GM23338 (cell line): Measurements from ENCODE around the gene TWSG1. TPM values are rescaled to one million over a fixed set of nuclear protein-coding genes. Genes with fewer than 3 reads are reported as not detected.

Source experiments
- ATAC-seq: fragments of 200-7000 bp; cut with Tn5 transposase; 3 replicates; pipeline ENCODE4 v1.9.1; 2020
- DNase-seq: peaks from one replicate; pipeline ENCODE4 v3.0.0-alpha.2; 2015; ENCODE audit warnings: low spot score
- H2AFZ ChIP-seq: fragments of 200-600 bp; sonication (generic); 2 replicates; pipeline ENCODE4 v1.8.0; 2016; ENCODE audit warnings: antibody characterized with exemption, mild to moderate bottlenecking, moderate library complexity
- H3F3A ChIP-seq: fragments of 200-600 bp; sonication (generic); replicated peaks from 2 replicates; pipeline ENCODE4 v1.8.0; 2017; ENCODE audit warnings: antibody characterized with exemption, mixed run types, low read depth
- H3K27ac ChIP-seq: fragments of 200-600 bp; sonication (generic); 2 replicates; pipeline ENCODE4 v1.6.1; 2016; ENCODE audit warnings: low read depth
- H3K27me3 ChIP-seq: fragments of 200-600 bp; sonication (generic); 2 replicates; pipeline ENCODE4 v1.8.0; 2016; ENCODE audit warnings: mild to moderate bottlenecking, mixed run types, moderate library complexity; ENCODE audit not compliant: insufficient read depth
- H3K36me3 ChIP-seq: fragments of 200-600 bp; sonication (generic); 2 replicates; pipeline ENCODE4 v1.8.0; 2016; ENCODE audit warnings: mild to moderate bottlenecking; ENCODE audit not compliant: insufficient read depth
- H3K4me1 ChIP-seq: fragments of 200-600 bp; sonication (generic); 2 replicates; pipeline ENCODE4 v1.8.0; 2016; ENCODE audit warnings: mild to moderate bottlenecking, moderate library complexity; ENCODE audit not compliant: insufficient read depth
- H3K4me2 ChIP-seq: fragments of 200-600 bp; sonication (generic); 2 replicates; pipeline ENCODE4 v1.7.1; 2017; ENCODE audit warnings: mixed run types
- H3K4me3 ChIP-seq: fragments of 200-600 bp; sonication (generic); 2 replicates; pipeline ENCODE4 v1.6.1; 2016; ENCODE audit warnings: mixed run types
- H3K79me2 ChIP-seq: fragments of 200-600 bp; sonication (generic); replicated peaks from 2 replicates; pipeline ENCODE4 v1.8.0; 2017; ENCODE audit warnings: mild to moderate bottlenecking; ENCODE audit not compliant: insufficient read depth
- H3K9me2 ChIP-seq: fragments of 200-600 bp; sonication (generic); 2 replicates; pipeline ENCODE4 v1.8.0; 2017; ENCODE audit not compliant: insufficient read depth
- H4K20me1 ChIP-seq: fragments of 200-600 bp; sonication (generic); replicated peaks from 2 replicates; pipeline ENCODE4 v1.8.0; 2017; ENCODE audit warnings: mild to moderate bottlenecking; ENCODE audit not compliant: insufficient read depth
- H3K27ac Mint-ChIP-seq: 2 replicates; pipeline ENCODE4 v1.8.0; 2020; ENCODE audit warnings: inconsistent platforms, mild to moderate bottlenecking, moderate library complexity, mixed read lengths
- H3K27me3 Mint-ChIP-seq: 3 replicates; pipeline ENCODE4 v1.8.0; 2022; ENCODE audit warnings: low read depth, mild to moderate bottlenecking, moderate library complexity, mixed read lengths, inconsistent platforms; ENCODE audit not compliant: insufficient read depth, poor library complexity
- H3K36me3 Mint-ChIP-seq: 3 replicates; pipeline ENCODE4 v1.8.0; 2021; ENCODE audit warnings: low read depth, mild to moderate bottlenecking, inconsistent platforms, moderate library complexity, mixed read lengths
- H3K4me1 Mint-ChIP-seq: 3 replicates; pipeline ENCODE4 v1.8.0; 2020; ENCODE audit warnings: mild to moderate bottlenecking, inconsistent platforms, mixed read lengths
- H3K4me3 Mint-ChIP-seq: 3 replicates; pipeline ENCODE4 v1.8.0; 2021; ENCODE audit warnings: moderate library complexity, mild to moderate bottlenecking, inconsistent platforms, mixed read lengths
- H3K9me3 Mint-ChIP-seq: 3 replicates; pipeline ENCODE4 v1.8.0; 2020; ENCODE audit warnings: moderate library complexity, mild to moderate bottlenecking, inconsistent platforms, mixed read lengths
- CREB1 ChIP-seq: fragments of 250-450 bp; sonication (Bioruptor Pico); IDR thresholded peaks from 2 replicates; pipeline ENCODE4 v1.5.0; 2020; ENCODE audit warnings: low read depth, mild to moderate bottlenecking, moderate library complexity
- CTCF ChIP-seq, 2 experiments: fragments of 200-600 bp in 1 of 2; sonication (generic) in 1 of 2; conservative IDR thresholded peaks; 2 replicates each; pipeline versions ENCODE4 v1.5.1 to v1.6.1; 2016 to 2017; ENCODE audit warnings: antibody characterized with exemption in 2 of 2, low read depth in 2 of 2, mild to moderate bottlenecking in 2 of 2, moderate library complexity in 1 of 2
- ETS1 ChIP-seq: IDR thresholded peaks from 2 replicates; pipeline ENCODE4 v1.6.1; 2016; ENCODE audit warnings: antibody characterized with exemption
- EZH2 ChIP-seq: fragments of 200-600 bp; sonication (generic); IDR thresholded peaks from one replicate; pipeline ENCODE4 v1.8.0; 2017; ENCODE audit warnings: antibody characterized with exemption, mild to moderate bottlenecking, low read depth; ENCODE audit not compliant: unreplicated experiment
- EZH2phosphoT487 ChIP-seq: fragments of 200-600 bp; sonication (generic); IDR thresholded peaks from one replicate; pipeline ENCODE4 v1.8.1; 2018; ENCODE audit warnings: antibody characterized with exemption; ENCODE audit not compliant: unreplicated experiment
- JUNB ChIP-seq: IDR thresholded peaks from one replicate; pipeline ENCODE4 v1.6.1; 2016; ENCODE audit warnings: antibody characterized with exemption; ENCODE audit not compliant: unreplicated experiment
- POLR2AphosphoS5 ChIP-seq: IDR thresholded peaks from 2 replicates; pipeline ENCODE4 v1.6.1; 2016; ENCODE audit warnings: antibody characterized with exemption, low read depth
- ZNF114 ChIP-seq: fragments of 250-450 bp; sonication (Bioruptor Pico); IDR thresholded peaks from 2 replicates; pipeline ENCODE4 v1.5.0; 2020; ENCODE audit warnings: mild to moderate bottlenecking, moderate library complexity
- ZNF462 ChIP-seq: fragments of 250-450 bp; sonication (Bioruptor Pico); IDR thresholded peaks from 2 replicates; pipeline ENCODE4 v1.5.0; 2020; ENCODE audit warnings: mild to moderate bottlenecking, moderate library complexity
- polyA plus RNA-seq: library from polyadenylated mRNA; unstranded; fragments of >200 nt; fragmentation: Nextera tagmentation; extraction: Ambion mirVana; gene quantifications from 2 replicates; pipeline ENCODE4 v1.2.1, GENCODE V29; 2016
- total RNA-seq: library from RNA; depleted of rRNA; stranded (reverse); fragments of >200 nt; shearing (Covaris generic); gene quantifications from 2 replicates; pipeline ENCODE4 v1.2.3, GENCODE V29; 2014

TWSG1 gene
- total and polyA plus RNA-seq, 2 experiments from 2014 or later = 11.5 to 29.1 TPM

- TF ChIP-seq ZNF462 (CRISPR knock-in tag) = no peak
- no peak for TF ChIP-seq CREB1
Observed at GRCh38 chr18:9304388-9305070, 30.0 kb upstream of the TWSG1 start (continued).

- no peak for DNase-seq
- Histone ChIP-seq H4K20me1 (no peaks in the 10 kb centered on the region), H3K4me2 (no peak overlapping the region), H3K9me2 (no peaks in the 10 kb centered on the region; the same call in 1 of the 2 replicates), H3K36me3 (no peaks in the 10 kb centered on the region), H3K79me2 (no peaks in the 10 kb centered on the region), H3F3A (no peaks in the 10 kb centered on the region), H3K27me3 (no peaks in the 10 kb centered on the region), H2AFZ (no peak overlapping the region), H3K4me1 (no peaks in the 10 kb centered on the region), H3K4me3 (no peak overlapping the region), H3K27ac (no peak overlapping the region)
- H3K27me3 Mint-ChIP-seq = peaks cover 3% of the 10 kb centered on the region
- no peaks in the 10 kb centered on the region for H3K9me3 Mint-ChIP-seq
- H3K4me1 Mint-ChIP-seq = no peaks in the 10 kb centered on the region; the same call in 2 of the 3 replicates
- no peaks in the 10 kb centered on the region; the same call in 2 of the 3 replicates for H3K36me3 Mint-ChIP-seq
- no peak overlapping the region for H3K4me3 Mint-ChIP-seq
- no peak overlapping the region for H3K27ac Mint-ChIP-seq
- ATAC-seq = no peak
- no peak for TF ChIP-seq JUNB
- TF ChIP-seq EZH2 = no peak
- no peak for TF ChIP-seq CREB1
- TF ChIP-seq POLR2AphosphoS5 = no peak
- TF ChIP-seq ZNF114 = no peak
- TF ChIP-seq EZH2phosphoT487 = no peak
- TF ChIP-seq CTCF (conservative IDR thresholded peaks at IDR 0.05; ENCODE audit: low read depth in 2 of 2) = no peak
- TF ChIP-seq ETS1 = no peak
Observed at GRCh38 chr18:9319333-9319732, 15.2 kb upstream of the TWSG1 start.
